ENCODE measurements around the gene PAQR4.

Gene PAQR4

GRCh38 chr16:2946649-2947048 is 22.5 kb upstream of the PAQR4 start:
- no peak for DNase-seq

GRCh38 chr16:2948807-2949704 is 20.1 kb upstream of the PAQR4 start:
- DNase-seq: no peak

- no peak for DNase-seq
Observed at GRCh38 chr16:2949705-2950352, 19.3 kb upstream of the PAQR4 start.

GRCh38 chr16:2950353-2950724 is 18.8 kb upstream of the PAQR4 start:
- no peak for DNase-seq

GRCh38 chr16:2950773-2951172 is 18.4 kb upstream of the PAQR4 start:
- DNase-seq: no peak

- no peak for DNase-seq
Observed at GRCh38 chr16:2952679-2953078, 16.5 kb upstream of the PAQR4 start.

- DNase-seq: no peak
Observed at GRCh38 chr16:2953706-2954627, 15.2 kb upstream of the PAQR4 start.

- DNase-seq: no peak
Observed at GRCh38 chr16:2954656-2955381, 14.3 kb upstream of the PAQR4 start.

GRCh38 chr16:2955438-2955778 is 13.7 kb upstream of the PAQR4 start:
- DNase-seq: no peak

- DNase-seq: no peak
Observed at GRCh38 chr16:2955779-2956578, 13.2 kb upstream of the PAQR4 start.

- DNase-seq: no peak
Observed at GRCh38 chr16:2956579-2956956, 12.6 kb upstream of the PAQR4 start.

- no peak for DNase-seq
Observed at GRCh38 chr16:2959206-2959605, 9.9 kb upstream of the PAQR4 start.

GRCh38 chr16:2960183-2961010 is 8.8 kb upstream of the PAQR4 start:
- DNase-seq: no peak

GRCh38 chr16:2962334-2963073 is 6.6 kb upstream of the PAQR4 start:
- DNase-seq: no peak

- DNase-seq: no peak
Observed at GRCh38 chr16:2963074-2963722, 6.0 kb upstream of the PAQR4 start.

- no peak for DNase-seq
Observed at GRCh38 chr16:2963723-2964474, 5.2 kb upstream of the PAQR4 start, which contains the start of gene KREMEN2. KREMEN2 (plus strand) TSS chr16:2964275; CDS start chr16:2964521, 246 bp downstream.

GRCh38 chr16:2964475-2965336 is 4.4 kb upstream of the PAQR4 start:
- peak in 1 of 2 donors; percentile 52 for DNase-seq
